Hepatocyte (in vitro differentiated cells): ENCODE results near the gene NOC4L.

Experiments used
- EZH2 ChIP-seq: fragments of 200-600 bp; sonication (generic); IDR thresholded peaks from 2 replicates; pipeline ENCODE4 v1.6.1; 2016; ENCODE audit warnings: antibody characterized with exemption, mild to moderate bottlenecking, borderline replicate concordance
- TF ChIP-seq, protein P1 (sequence below): fragments of 200-600 bp; sonication (generic); IDR thresholded peaks from 2 replicates; pipeline ENCODE4 v1.5.1; 2016; ENCODE audit warnings: antibody characterized with exemption, mild to moderate bottlenecking; ENCODE audit not compliant: poor library complexity

DNA sequence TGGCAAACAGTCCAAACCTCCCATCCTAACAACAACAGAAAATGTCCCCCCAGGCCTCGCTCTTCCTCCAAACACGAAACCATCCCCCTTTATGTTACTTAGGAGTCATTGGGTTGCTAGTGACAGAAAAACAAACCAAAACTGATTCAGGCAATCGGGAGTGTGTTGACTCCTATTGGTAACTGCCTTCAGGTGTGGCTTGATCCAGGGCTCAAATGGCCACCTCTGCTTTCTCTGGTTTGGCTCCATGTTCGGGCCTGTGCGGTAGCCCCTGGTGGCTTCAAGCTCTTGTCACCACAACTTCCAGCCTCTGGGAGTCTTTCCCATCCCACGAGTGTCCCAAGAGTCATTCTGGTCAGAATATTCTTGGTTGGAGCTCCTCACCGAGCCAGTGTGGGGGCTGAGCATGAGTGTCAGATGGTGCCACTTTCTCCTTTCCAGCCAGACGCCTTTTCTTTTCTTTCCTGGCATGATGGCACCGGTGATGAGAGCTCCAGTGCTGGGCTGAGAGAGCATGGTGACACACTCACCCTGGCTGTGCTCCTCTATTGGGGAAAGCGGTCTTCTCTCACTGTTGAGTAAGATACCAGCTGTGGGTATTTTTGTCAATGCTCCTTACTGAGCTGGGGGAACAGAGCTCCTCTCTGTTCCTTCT lies 38.6 kb downstream of the NOC4L start:
- TF ChIP-seq, protein P1, sequence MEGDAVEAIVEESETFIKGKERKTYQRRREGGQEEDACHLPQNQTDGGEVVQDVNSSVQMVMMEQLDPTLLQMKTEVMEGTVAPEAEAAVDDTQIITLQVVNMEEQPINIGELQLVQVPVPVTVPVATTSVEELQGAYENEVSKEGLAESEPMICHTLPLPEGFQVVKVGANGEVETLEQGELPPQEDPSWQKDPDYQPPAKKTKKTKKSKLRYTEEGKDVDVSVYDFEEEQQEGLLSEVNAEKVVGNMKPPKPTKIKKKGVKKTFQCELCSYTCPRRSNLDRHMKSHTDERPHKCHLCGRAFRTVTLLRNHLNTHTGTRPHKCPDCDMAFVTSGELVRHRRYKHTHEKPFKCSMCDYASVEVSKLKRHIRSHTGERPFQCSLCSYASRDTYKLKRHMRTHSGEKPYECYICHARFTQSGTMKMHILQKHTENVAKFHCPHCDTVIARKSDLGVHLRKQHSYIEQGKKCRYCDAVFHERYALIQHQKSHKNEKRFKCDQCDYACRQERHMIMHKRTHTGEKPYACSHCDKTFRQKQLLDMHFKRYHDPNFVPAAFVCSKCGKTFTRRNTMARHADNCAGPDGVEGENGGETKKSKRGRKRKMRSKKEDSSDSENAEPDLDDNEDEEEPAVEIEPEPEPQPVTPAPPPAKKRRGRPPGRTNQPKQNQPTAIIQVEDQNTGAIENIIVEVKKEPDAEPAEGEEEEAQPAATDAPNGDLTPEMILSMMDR, result no peak
- TF ChIP-seq EZH2, result no peak
